ENCODE results near the gene ZDHHC18.
"Not testable (repeated sequence)": the region's sequence is repeated elsewhere in the genome, so short reads cannot be mapped to it uniquely, and the experiment has no call there.

ZDHHC18 gene

DNA sequence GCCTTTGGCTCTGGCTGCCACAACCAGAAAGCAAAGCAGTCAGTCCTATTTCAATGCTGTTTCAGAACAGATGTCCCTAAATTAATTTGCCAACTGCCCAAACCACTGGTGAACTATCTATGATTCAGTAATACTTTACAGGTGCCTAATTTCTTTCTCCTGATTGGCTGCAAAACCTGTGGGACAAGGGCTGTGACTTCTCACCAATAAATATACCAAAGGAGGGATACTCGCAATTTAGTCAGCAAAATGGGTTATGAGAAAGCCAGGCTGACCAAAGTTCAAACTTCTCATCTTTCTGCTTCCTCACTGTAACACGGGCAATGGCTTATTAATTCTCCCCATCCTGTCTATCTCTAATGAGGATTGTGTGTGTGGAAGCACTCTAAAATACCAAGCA lies 50.8 kb downstream of the ZDHHC18 start:
- no peak for DNase-seq (ENCODE audit: low read depth)
- TF ChIP-seq, protein P1, sequence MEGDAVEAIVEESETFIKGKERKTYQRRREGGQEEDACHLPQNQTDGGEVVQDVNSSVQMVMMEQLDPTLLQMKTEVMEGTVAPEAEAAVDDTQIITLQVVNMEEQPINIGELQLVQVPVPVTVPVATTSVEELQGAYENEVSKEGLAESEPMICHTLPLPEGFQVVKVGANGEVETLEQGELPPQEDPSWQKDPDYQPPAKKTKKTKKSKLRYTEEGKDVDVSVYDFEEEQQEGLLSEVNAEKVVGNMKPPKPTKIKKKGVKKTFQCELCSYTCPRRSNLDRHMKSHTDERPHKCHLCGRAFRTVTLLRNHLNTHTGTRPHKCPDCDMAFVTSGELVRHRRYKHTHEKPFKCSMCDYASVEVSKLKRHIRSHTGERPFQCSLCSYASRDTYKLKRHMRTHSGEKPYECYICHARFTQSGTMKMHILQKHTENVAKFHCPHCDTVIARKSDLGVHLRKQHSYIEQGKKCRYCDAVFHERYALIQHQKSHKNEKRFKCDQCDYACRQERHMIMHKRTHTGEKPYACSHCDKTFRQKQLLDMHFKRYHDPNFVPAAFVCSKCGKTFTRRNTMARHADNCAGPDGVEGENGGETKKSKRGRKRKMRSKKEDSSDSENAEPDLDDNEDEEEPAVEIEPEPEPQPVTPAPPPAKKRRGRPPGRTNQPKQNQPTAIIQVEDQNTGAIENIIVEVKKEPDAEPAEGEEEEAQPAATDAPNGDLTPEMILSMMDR (conservative IDR thresholded peaks at IDR 0.05; ENCODE audit: low read length) = no peak
- H3K4me3 ChIP-seq (ENCODE audit: low read length) = no peak overlapping the region

DNA sequence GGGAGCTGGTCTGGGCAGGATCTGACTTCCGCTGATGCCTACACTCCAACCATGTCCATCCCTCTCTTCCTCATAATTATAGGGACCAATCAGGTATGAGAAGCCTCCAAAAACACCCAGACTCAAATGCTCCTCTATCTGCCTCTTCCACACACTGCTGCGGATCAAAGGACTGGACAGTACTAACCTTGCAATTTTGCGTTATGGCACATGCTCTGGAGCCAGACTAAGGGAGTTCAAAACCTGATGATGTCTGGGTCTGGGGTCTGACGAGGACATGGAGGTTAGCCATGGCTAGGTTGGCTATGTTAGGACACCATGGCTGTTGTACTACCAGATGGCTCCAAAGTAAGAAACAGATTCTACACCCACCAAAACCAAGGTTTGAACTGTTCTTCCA lies 53.3 kb downstream of the ZDHHC18 start:
- no peak for DNase-seq (ENCODE audit: low read depth)
- no peak overlapping the region for H3K4me3 ChIP-seq (ENCODE audit: low read length)
- TF ChIP-seq, protein P1 (conservative IDR thresholded peaks at IDR 0.05; ENCODE audit: low read length) = no peak

- H3K4me3 ChIP-seq (ENCODE audit: low read length); DNase-seq (ENCODE audit: low read depth): not testable (repeated sequence)
Observed at GRCh38 chr1:26881611-26882010, 55.1 kb downstream of the ZDHHC18 start.

GRCh38 chr1:26882696-26883463 lies 56.4 kb downstream of the ZDHHC18 start:
- TF ChIP-seq, protein P1 (conservative IDR thresholded peaks at IDR 0.05; ENCODE audit: low read length) = no peak

DNA sequence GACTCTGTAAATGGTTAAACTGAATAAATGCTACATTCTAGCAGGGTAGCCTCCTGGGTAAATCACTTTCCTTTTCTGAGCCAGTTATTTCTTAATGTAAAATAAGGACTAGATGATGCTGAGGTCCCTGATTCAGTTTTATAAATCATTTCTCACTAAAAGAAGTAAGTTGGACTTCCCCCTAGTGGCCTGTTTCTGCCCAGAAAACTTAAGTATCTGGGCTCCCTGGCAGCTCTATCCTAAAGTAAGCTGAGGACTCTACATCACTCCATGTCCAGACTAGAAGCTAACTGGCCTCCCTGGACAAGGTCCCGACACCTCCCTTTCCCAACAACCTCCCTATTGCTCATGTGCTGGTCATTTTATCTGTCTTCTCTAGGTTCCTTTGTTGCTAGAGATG lies 60.6 kb downstream of the ZDHHC18 start:
- TF ChIP-seq, protein P1 (conservative IDR thresholded peaks at IDR 0.05; ENCODE audit: low read length) = peak; percentile 62
- DNase-seq (ENCODE audit: low read depth) = peak; percentile 54
- H3K4me3 ChIP-seq (ENCODE audit: low read length) = no peak overlapping the region

More at GRCh38 chr1:26882696-26883463, 56.4 kb downstream of the ZDHHC18 start:
- H3K4me3 ChIP-seq (ENCODE audit: low read length) = no peak overlapping the region
- no peak for DNase-seq (ENCODE audit: low read depth)

DNA sequence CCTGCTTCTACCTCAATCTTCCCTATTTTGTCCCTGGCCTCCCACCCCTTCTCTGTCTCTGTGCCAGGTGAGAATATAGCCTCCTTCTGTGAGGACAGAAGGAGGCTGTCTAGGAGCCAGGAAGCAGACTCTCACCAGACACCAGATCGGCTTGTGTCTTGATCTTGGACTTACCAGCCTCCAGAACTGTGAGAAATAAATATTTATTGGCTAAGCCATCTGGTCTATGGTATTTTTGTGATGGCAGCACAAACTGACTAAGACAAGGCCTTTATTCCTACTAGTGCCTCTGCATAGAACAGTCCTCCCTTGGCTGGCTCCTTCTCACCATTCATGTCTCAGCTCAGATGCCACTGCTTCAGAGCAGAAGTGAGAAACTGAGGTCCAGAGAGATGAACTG lies 61.7 kb downstream of the ZDHHC18 start:
- no peak for DNase-seq (ENCODE audit: low read depth)
- TF ChIP-seq, protein P1 (conservative IDR thresholded peaks at IDR 0.05; ENCODE audit: low read length) = no peak
- no peak overlapping the region for H3K4me3 ChIP-seq (ENCODE audit: low read length)

DNA sequence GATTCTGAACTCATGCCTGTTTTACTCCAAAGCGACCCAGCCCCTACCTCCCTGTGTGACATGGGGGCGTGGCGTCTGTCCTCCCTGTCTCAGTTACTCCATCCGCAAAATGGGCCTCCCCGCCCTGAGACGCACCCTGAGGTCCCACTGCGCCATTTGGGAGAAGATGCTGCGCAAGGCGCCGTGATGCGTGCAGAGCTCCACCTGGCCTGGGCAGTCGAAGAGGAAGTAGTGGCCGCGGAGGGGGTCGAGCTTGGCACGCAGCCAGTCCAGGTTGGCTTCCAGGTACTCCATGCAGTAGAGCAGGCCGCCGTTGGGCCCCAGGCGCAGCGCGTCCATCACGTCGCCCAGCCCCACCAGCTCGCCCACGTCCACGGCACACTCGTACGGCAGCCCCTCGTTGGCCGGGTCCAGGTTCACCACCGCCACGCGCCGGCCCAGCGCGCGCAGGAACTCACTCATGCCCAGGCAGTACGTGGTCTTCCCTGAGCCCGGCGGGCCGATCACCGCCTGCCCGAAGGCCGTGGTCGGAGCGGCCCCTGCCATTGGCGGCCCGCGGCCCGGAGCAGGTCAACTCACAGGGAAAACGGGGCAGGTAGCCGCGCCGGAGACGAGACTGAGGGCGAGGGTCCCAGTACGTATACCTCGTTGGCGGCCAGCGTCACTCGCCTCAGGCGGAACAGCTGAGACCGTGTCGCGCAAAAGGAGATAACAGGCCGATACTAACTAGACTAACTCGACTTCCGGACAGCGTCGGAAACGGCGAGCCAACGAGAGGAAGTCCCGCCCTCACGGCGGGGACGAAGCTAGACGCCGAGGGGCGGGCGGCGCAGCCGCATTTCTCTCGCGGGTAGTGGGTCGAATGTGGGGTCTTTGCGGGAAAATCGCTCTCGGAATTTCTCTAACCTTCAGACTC lies 63.3 kb downstream of the ZDHHC18 start, which contains the start of gene GPN2:
TSS of gene GPN2 (minus strand) at position 733 of the 916 bp plus-strand sequence. CDS start at position 546, 187 bp downstream.
- peak within 1 kb of the TSS; percentile 92 for H3K4me3 ChIP-seq (ENCODE audit: low read length)
- peak; percentile 74 for DNase-seq (ENCODE audit: low read depth)
- TF ChIP-seq, protein P1 (conservative IDR thresholded peaks at IDR 0.05; ENCODE audit: low read length) = no peak
